HepG2 (cell line): ENCODE measurements around the gene ARHGAP9. TPM values are rescaled to one million over a fixed set of nuclear protein-coding genes. Genes with fewer than 3 reads are reported as not detected.

Experiments
- DPF2 ChIP-seq: sonication (generic); formaldehyde crosslinking; IDR thresholded peaks from 2 replicates; pipeline ENCODE4 v1.4.0; 2020; ENCODE audit warnings: mild to moderate bottlenecking, low read depth, missing genetic modification reagents, borderline replicate concordance
- HDAC1 ChIP-seq: sonication (generic); formaldehyde crosslinking; IDR thresholded peaks from 2 replicates; pipeline ENCODE4 v1.5.1; 2020; ENCODE audit warnings: mild to moderate bottlenecking, missing genetic modification reagents
- JUN ChIP-seq: sonication (generic); formaldehyde crosslinking; IDR thresholded peaks from 2 replicates; pipeline ENCODE4 v1.4.0; 2020; ENCODE audit warnings: mild to moderate bottlenecking, missing genetic modification reagents
- KAT8 ChIP-seq: IDR thresholded peaks from 2 replicates; pipeline ENCODE4 v1.6.1; 2016; ENCODE audit warnings: missing genetic modification reagents, missing compliant biosample characterization
- KLF6 ChIP-seq: IDR thresholded peaks from 2 replicates; pipeline ENCODE4 v1.8.0; 2016; ENCODE audit warnings: missing biosample characterization, missing genetic modification reagents
- NR2F2 ChIP-seq: IDR thresholded peaks from 2 replicates; pipeline ENCODE4 v1.6.1; 2012; ENCODE audit warnings: low read depth, inconsistent platforms, borderline replicate concordance
- PAF1 ChIP-seq: IDR thresholded peaks from 2 replicates; pipeline ENCODE4 v1.6.1; 2016; ENCODE audit warnings: missing genetic modification reagents, missing compliant biosample characterization
- RELA ChIP-seq: sonication (generic); formaldehyde crosslinking; IDR thresholded peaks from 2 replicates; pipeline ENCODE4 v1.4.0; 2020; ENCODE audit warnings: missing genetic modification reagents
- SOX6 ChIP-seq, 2 experiments: fragments of 450-650 bp in 1 of 2; sonication (generic) in 1 of 2; formaldehyde crosslinking in 1 of 2; IDR thresholded peaks; 2 replicates each; pipeline versions ENCODE4 v1.4.0 to v1.6.1; 2017 to 2020; ENCODE audit warnings: antibody characterized with exemption in 1 of 2, mild to moderate bottlenecking in 1 of 2, missing genetic modification reagents in 1 of 2
- SP2 ChIP-seq: sonication (generic); formaldehyde crosslinking; IDR thresholded peaks from 2 replicates; pipeline ENCODE4 v1.5.1; 2020; ENCODE audit warnings: mild to moderate bottlenecking, missing genetic modification reagents
- ZBTB3 ChIP-seq: sonication (generic); formaldehyde crosslinking; IDR thresholded peaks from 2 replicates; pipeline ENCODE4 v1.4.0; 2020; ENCODE audit warnings: low read depth, mild to moderate bottlenecking, moderate library complexity, missing genetic modification reagents, borderline replicate concordance
- ZBTB8A ChIP-seq: sonication (generic); formaldehyde crosslinking; IDR thresholded peaks from 2 replicates; pipeline ENCODE4 v1.4.0; 2020; ENCODE audit warnings: mild to moderate bottlenecking, low read depth, missing genetic modification reagents, borderline replicate concordance
- ZFP37 ChIP-seq: sonication (generic); formaldehyde crosslinking; IDR thresholded peaks from 2 replicates; pipeline ENCODE4 v1.4.0; 2020; ENCODE audit warnings: missing genetic modification reagents, borderline replicate concordance
- ZNF30 ChIP-seq: sonication (generic); formaldehyde crosslinking; IDR thresholded peaks from 2 replicates; pipeline ENCODE4 v1.5.0; 2020; ENCODE audit warnings: mild to moderate bottlenecking, missing genetic modification reagents
- ZNF367 ChIP-seq: sonication (generic); formaldehyde crosslinking; IDR thresholded peaks from 2 replicates; pipeline ENCODE4 v1.4.0; 2020; ENCODE audit warnings: missing genetic modification reagents, borderline replicate concordance
- ZNF605 ChIP-seq: sonication (generic); formaldehyde crosslinking; IDR thresholded peaks from 2 replicates; pipeline ENCODE4 v1.8.0; 2022; ENCODE audit warnings: mild to moderate bottlenecking, missing genetic modification reagents
- ZNF83 ChIP-seq: sonication (generic); formaldehyde crosslinking; IDR thresholded peaks from 2 replicates; pipeline ENCODE4 v1.4.0; 2020; ENCODE audit warnings: missing genetic modification reagents, mild to moderate bottlenecking, borderline replicate concordance
- ZSCAN21 ChIP-seq: sonication (generic); formaldehyde crosslinking; IDR thresholded peaks from 2 replicates; pipeline ENCODE4 v1.8.0; 2022; ENCODE audit warnings: mild to moderate bottlenecking, missing genetic modification reagents, moderate library complexity, borderline replicate concordance
- polyA plus RNA-seq, 8 experiments: library from polyadenylated mRNA; depleted of rRNA in 3 of 8; stranded (reverse) in 7 of 8; unstranded in 1 of 8; fragments of >200 nt; fragmentation: Illumina TruSeq in 4 of 8; extraction: Trizol in 4 of 8; gene quantifications; 2 replicates each; pipeline versions ENCODE4 v1.2.1 to v1.2.3, GENCODE V29; 2011 to 2016; ENCODE audit warnings: low read depth in 4 of 8, missing spikeins in 1 of 8, mixed read lengths in 1 of 8; ENCODE audit not compliant: insufficient read depth in 1 of 8
- total RNA-seq, 5 experiments: library from RNA; depleted of rRNA; stranded (reverse); fragments of >200 nt; fragmentation: Illumina TruSeq; extraction: Trizol; gene quantifications; 2 replicates each; pipeline ENCODE4 v1.2.3, GENCODE V29; 2016; ENCODE audit warnings: low read depth in 1 of 5
- TF ChIP-seq, protein P1 (sequence below): IDR thresholded peaks from 2 replicates; pipeline ENCODE4 v1.6.1; 2012; ENCODE audit warnings: inconsistent platforms
- TF ChIP-seq, protein P2 (sequence below): sonication (generic); formaldehyde crosslinking; conservative IDR thresholded peaks from 2 replicates; pipeline ENCODE4 v1.4.0; 2020; ENCODE audit warnings: mild to moderate bottlenecking, missing genetic modification reagents, moderate library complexity
- TF ChIP-seq, protein P3 (sequence below): fragments of 450-650 bp; IDR thresholded peaks from 2 replicates; pipeline ENCODE4 v1.6.1; 2016
- TF ChIP-seq, protein P4 (sequence below): sonication (generic); formaldehyde crosslinking; IDR thresholded peaks from 2 replicates; pipeline ENCODE4 v1.9.0; 2022; ENCODE audit warnings: missing genetic modification reagents, mild to moderate bottlenecking, borderline replicate concordance

The ARHGAP9 gene
- total and polyA plus RNA-seq, 2 of the 13 experiments (the other 11 are each of a cell fraction or from before 2014, with no cell fraction given): 0.18 to 1.2 TPM

DNA sequence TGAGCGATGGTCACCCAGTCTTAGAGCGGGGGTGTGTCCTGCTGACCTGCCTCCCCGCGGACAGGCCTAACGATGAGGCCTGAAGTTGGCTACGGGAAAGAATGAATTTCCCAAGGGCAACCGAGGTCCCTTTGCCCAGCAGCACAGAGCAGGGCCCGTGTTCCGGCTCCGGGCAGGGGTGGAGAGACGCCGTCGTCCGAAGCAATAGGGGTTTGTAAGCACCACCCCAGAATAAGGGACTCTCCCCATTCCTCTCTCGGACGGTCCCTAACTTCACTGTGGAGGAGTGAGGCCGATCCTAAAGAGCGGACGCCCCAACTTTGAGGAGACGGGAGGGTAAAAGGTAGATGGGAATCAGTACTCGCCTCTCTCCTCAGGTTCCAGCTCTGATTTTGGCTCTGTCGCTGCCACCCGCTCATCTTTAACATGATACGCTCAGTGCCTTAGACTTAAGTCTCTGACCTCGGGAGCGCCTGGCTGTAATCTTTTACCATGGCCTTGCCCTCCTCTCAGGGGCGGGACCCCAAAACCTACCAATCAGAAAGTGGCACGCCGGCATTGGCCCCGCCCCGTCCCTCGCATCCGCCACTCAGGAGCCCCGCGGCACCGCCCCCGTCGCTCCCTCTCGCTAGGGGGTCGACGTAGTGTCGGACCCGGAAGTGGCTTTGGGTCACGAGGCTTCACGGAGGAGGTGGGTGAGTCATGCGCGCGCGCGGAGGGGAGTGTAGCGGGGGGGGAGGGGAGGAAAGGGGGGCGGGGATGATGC lies 40.6 kb upstream of the ARHGAP9 start, which contains the start of gene DDIT3 (continued):
- TF ChIP-seq KAT8 (CRISPR knock-in tag): peak; percentile 59
- TF ChIP-seq RELA (CRISPR knock-in tag): no peak
- TF ChIP-seq KLF6 (CRISPR knock-in tag): peak; percentile 66
- TF ChIP-seq ZNF367: no peak; the same call in 1 of the 2 replicates
- TF ChIP-seq DPF2: no peak
- TF ChIP-seq ZFP37 (CRISPR knock-in tag): peak; percentile 84; the same call in 1 of the 2 replicates
- TF ChIP-seq, protein P1, sequence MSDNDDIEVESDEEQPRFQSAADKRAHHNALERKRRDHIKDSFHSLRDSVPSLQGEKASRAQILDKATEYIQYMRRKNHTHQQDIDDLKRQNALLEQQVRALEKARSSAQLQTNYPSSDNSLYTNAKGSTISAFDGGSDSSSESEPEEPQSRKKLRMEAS: peak; percentile 54
- peak; percentile 87 for TF ChIP-seq SP2 (CRISPR knock-in tag)
- TF ChIP-seq, protein P2, sequence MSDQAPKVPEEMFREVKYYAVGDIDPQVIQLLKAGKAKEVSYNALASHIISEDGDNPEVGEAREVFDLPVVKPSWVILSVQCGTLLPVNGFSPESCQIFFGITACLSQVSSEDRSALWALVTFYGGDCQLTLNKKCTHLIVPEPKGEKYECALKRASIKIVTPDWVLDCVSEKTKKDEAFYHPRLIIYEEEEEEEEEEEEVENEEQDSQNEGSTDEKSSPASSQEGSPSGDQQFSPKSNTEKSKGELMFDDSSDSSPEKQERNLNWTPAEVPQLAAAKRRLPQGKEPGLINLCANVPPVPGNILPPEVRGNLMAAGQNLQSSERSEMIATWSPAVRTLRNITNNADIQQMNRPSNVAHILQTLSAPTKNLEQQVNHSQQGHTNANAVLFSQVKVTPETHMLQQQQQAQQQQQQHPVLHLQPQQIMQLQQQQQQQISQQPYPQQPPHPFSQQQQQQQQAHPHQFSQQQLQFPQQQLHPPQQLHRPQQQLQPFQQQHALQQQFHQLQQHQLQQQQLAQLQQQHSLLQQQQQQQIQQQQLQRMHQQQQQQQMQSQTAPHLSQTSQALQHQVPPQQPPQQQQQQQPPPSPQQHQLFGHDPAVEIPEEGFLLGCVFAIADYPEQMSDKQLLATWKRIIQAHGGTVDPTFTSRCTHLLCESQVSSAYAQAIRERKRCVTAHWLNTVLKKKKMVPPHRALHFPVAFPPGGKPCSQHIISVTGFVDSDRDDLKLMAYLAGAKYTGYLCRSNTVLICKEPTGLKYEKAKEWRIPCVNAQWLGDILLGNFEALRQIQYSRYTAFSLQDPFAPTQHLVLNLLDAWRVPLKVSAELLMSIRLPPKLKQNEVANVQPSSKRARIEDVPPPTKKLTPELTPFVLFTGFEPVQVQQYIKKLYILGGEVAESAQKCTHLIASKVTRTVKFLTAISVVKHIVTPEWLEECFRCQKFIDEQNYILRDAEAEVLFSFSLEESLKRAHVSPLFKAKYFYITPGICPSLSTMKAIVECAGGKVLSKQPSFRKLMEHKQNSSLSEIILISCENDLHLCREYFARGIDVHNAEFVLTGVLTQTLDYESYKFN (CRISPR knock-in tag): peak; percentile 60; the same call in 1 of the 2 replicates
- TF ChIP-seq, protein P3, sequence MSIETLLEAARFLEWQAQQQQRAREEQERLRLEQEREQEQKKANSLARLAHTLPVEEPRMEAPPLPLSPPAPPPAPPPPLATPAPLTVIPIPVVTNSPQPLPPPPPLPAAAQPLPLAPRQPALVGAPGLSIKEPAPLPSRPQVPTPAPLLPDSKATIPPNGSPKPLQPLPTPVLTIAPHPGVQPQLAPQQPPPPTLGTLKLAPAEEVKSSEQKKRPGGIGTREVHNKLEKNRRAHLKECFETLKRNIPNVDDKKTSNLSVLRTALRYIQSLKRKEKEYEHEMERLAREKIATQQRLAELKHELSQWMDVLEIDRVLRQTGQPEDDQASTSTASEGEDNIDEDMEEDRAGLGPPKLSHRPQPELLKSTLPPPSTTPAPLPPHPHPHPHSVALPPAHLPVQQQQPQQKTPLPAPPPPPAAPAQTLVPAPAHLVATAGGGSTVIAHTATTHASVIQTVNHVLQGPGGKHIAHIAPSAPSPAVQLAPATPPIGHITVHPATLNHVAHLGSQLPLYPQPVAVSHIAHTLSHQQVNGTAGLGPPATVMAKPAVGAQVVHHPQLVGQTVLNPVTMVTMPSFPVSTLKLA: peak; percentile 71
- TF ChIP-seq ZBTB8A (CRISPR knock-in tag): peak; percentile 73; the same call in 1 of the 2 replicates
- TF ChIP-seq SOX6 (IDR thresholded peaks at IDR 0.05): no peak
- peak; percentile 44; the same call in 1 of the 2 replicates for TF ChIP-seq SOX6 (CRISPR knock-in tag; IDR thresholded peaks at IDR 0.05)
- 0 out of 2 replicates have a peak, but pooled peaks have one; percentile 31 for TF ChIP-seq ZSCAN21 (CRISPR knock-in tag)
- peak; percentile 82 for TF ChIP-seq JUN (CRISPR knock-in tag)
- TF ChIP-seq HDAC1 (CRISPR knock-in tag): peak; percentile 70; the same call in 1 of the 2 replicates
- TF ChIP-seq ZNF83 (CRISPR knock-in tag): no peak
- 0 out of 2 replicates have a peak, but pooled peaks have one; percentile 61 for TF ChIP-seq ZBTB3
- TF ChIP-seq, protein P4, sequence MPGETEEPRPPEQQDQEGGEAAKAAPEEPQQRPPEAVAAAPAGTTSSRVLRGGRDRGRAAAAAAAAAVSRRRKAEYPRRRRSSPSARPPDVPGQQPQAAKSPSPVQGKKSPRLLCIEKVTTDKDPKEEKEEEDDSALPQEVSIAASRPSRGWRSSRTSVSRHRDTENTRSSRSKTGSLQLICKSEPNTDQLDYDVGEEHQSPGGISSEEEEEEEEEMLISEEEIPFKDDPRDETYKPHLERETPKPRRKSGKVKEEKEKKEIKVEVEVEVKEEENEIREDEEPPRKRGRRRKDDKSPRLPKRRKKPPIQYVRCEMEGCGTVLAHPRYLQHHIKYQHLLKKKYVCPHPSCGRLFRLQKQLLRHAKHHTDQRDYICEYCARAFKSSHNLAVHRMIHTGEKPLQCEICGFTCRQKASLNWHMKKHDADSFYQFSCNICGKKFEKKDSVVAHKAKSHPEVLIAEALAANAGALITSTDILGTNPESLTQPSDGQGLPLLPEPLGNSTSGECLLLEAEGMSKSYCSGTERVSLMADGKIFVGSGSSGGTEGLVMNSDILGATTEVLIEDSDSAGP: peak; percentile 66
- TF ChIP-seq ZNF605: peak; percentile 56; the same call in 1 of the 2 replicates
- TF ChIP-seq ZNF30 (CRISPR knock-in tag): peak; percentile 79; the same call in 1 of the 2 replicates
- TF ChIP-seq PAF1: peak; percentile 90
- peak; percentile 88 for TF ChIP-seq NR2F2
